ENCODE measurements around the gene RASSF3. TPM values are rescaled to one million over a fixed set of nuclear protein-coding genes. Genes with fewer than 3 reads are reported as not detected.

Gene RASSF3
- total and polyA plus RNA-seq, 2 experiments from 2014 or later = 20.6 to 39.6 TPM

- Histone ChIP-seq H4K20me1 (replicated peaks; ENCODE audit: insufficient read depth) (no peaks in the 10 kb centered on the region), H3K4me1 (ENCODE audit: insufficient read depth) (peaks cover 10% of the 10 kb centered on the region), H2AFZ (peak overlapping the region; percentile 78), H3K27me3 (ENCODE audit: insufficient read depth) (no peaks in the 10 kb centered on the region), H3K27ac (ENCODE audit: low read depth) (no peak overlapping the region), H3K9me2 (ENCODE audit: insufficient read depth) (no peaks in the 10 kb centered on the region), H3K36me3 (ENCODE audit: insufficient read depth) (no peaks in the 10 kb centered on the region), H3K4me3 (no peak overlapping the region), H3K79me2 (replicated peaks; ENCODE audit: insufficient read depth) (no peaks in the 10 kb centered on the region), H3F3A (replicated peaks; ENCODE audit: low read depth) (no peaks in the 10 kb centered on the region), H3K4me2 (no peak overlapping the region)
- no peaks in the 10 kb centered on the region for H3K9me3 Mint-ChIP-seq
- peaks cover 2% of the 10 kb centered on the region for H3K27me3 Mint-ChIP-seq (ENCODE audit: insufficient read depth, low read depth, poor library complexity)
- H3K4me3 Mint-ChIP-seq = no peak overlapping the region
- TF ChIP-seq STAT1 (IDR thresholded peaks at IDR 0.05; ENCODE audit: unreplicated experiment) (no peak), ZNF331 (CRISPR knock-in tag; IDR thresholded peaks at IDR 0.05; ENCODE audit: low read depth) (no peak), ZNF462 (CRISPR knock-in tag; IDR thresholded peaks at IDR 0.05) (no peak), CREB1 (CRISPR knock-in tag; IDR thresholded peaks at IDR 0.05; ENCODE audit: low read depth) (no peak), ZNF114 (CRISPR knock-in tag; IDR thresholded peaks at IDR 0.05) (no peak)
- no peak for DNase-seq (ENCODE audit: low spot score)
- H3K4me1 Mint-ChIP-seq = peaks cover 19% of the 10 kb centered on the region
- H3K27ac Mint-ChIP-seq = no peak overlapping the region
- ATAC-seq = no peak
- no peaks in the 10 kb centered on the region for H3K36me3 Mint-ChIP-seq (ENCODE audit: low read depth)
These were observed 28.2 kb upstream of the RASSF3 start for GRCh38 chr12:64582114-64582513.

- Histone ChIP-seq H3K27me3 (ENCODE audit: insufficient read depth) (no peaks in the 10 kb centered on the region), H3K4me3 (no peak overlapping the region), H2AFZ (peak overlapping the region; percentile 78), H3K36me3 (ENCODE audit: insufficient read depth) (no peaks in the 10 kb centered on the region), H3K4me1 (ENCODE audit: insufficient read depth) (peaks cover 10% of the 10 kb centered on the region), H4K20me1 (replicated peaks; ENCODE audit: insufficient read depth) (no peaks in the 10 kb centered on the region), H3K79me2 (replicated peaks; ENCODE audit: insufficient read depth) (no peaks in the 10 kb centered on the region), H3K4me2 (no peak overlapping the region), H3F3A (replicated peaks; ENCODE audit: low read depth) (no peaks in the 10 kb centered on the region), H3K9me2 (ENCODE audit: insufficient read depth) (no peaks in the 10 kb centered on the region), H3K27ac (ENCODE audit: low read depth) (no peak overlapping the region)
- DNase-seq (ENCODE audit: low spot score) = no peak
- H3K9me3 Mint-ChIP-seq = no peaks in the 10 kb centered on the region
- ATAC-seq = no peak
- H3K4me1 Mint-ChIP-seq = peaks cover 22% of the 10 kb centered on the region
- H3K27ac Mint-ChIP-seq = no peak overlapping the region
- peaks cover 2% of the 10 kb centered on the region for H3K27me3 Mint-ChIP-seq (ENCODE audit: insufficient read depth, low read depth, poor library complexity)
- no peaks in the 10 kb centered on the region for H3K36me3 Mint-ChIP-seq (ENCODE audit: low read depth)
- no peak overlapping the region for H3K4me3 Mint-ChIP-seq
- no peak for TF ChIP-seq ZNF114 (CRISPR knock-in tag; IDR thresholded peaks at IDR 0.05)
- TF ChIP-seq JUNB (IDR thresholded peaks at IDR 0.05; ENCODE audit: unreplicated experiment) = no peak
- TF ChIP-seq POLR2AphosphoS5 (IDR thresholded peaks at IDR 0.05; ENCODE audit: low read depth) = no peak
- TF ChIP-seq CREB1 (CRISPR knock-in tag; IDR thresholded peaks at IDR 0.05; ENCODE audit: low read depth) = no peak
- no peak for TF ChIP-seq STAT1 (IDR thresholded peaks at IDR 0.05; ENCODE audit: unreplicated experiment)
- TF ChIP-seq EZH2 (IDR thresholded peaks at IDR 0.05; ENCODE audit: low read depth, unreplicated experiment) = no peak
- no peak for TF ChIP-seq ETS1 (IDR thresholded peaks at IDR 0.05)
- TF ChIP-seq EZH2phosphoT487 (IDR thresholded peaks at IDR 0.05; ENCODE audit: unreplicated experiment) = no peak
These were observed 27.4 kb upstream of the RASSF3 start for GRCh38 chr12:64582862-64583261.
